Astrocyte of the cerebellum (primary cell): Measurements from ENCODE around the gene HGF.

Experiments
- DNase-seq: peaks from one replicate; pipeline ENCODE4 v3.0.0-alpha.2; 2011; ENCODE audit warnings: low read depth
- H3K4me3 ChIP-seq: 2 replicates; pipeline ENCODE4 v1.5.1; 2011; ENCODE audit warnings: mild to moderate bottlenecking, low read depth, low read length, moderate library complexity
- CTCF ChIP-seq: IDR thresholded peaks from 2 replicates; pipeline ENCODE4 v1.5.1; 2012; ENCODE audit warnings: low read length, low read depth, moderate library complexity, mild to moderate bottlenecking; ENCODE audit errors: missing control alignments
- in situ Hi-C: cut with HindIII; loops from 2 replicates; pipeline ENCODE4 v1.10.0; 2017; ENCODE audit warnings: low sequenced_read_pairs

HGF gene

GRCh38 chr7:81690251-81690650 is 79.6 kb downstream of the HGF start:
- in situ Hi-C loops, result no loop called here
- H3K4me3 ChIP-seq, result no peak overlapping the region
- TF ChIP-seq CTCF, result no peak
- DNase-seq, result peak; percentile 9

GRCh38 chr7:81688622-81689411 is 81.0 kb downstream of the HGF start:
- no peak for TF ChIP-seq CTCF
- in situ Hi-C loops, result no loop called here
- no peak overlapping the region for H3K4me3 ChIP-seq
- no peak for DNase-seq

- no peak for DNase-seq
- H3K4me3 ChIP-seq, result no peak overlapping the region
- in situ Hi-C loops, result no loop called here
- TF ChIP-seq CTCF, result no peak
These were observed 82.8 kb downstream of the HGF start for GRCh38 chr7:81687062-81687461.

GRCh38 chr7:81685270-81685868 is 84.5 kb downstream of the HGF start:
- in situ Hi-C loops, result no loop called here
- H3K4me3 ChIP-seq, result no peak overlapping the region
- DNase-seq, result no peak
- no peak for TF ChIP-seq CTCF

GRCh38 chr7:81684514-81685269 is 85.2 kb downstream of the HGF start:
- peak; percentile 99 for DNase-seq
- in situ Hi-C loops, result no loop called here
- H3K4me3 ChIP-seq, result no peak overlapping the region
- TF ChIP-seq CTCF, result no peak

GRCh38 chr7:81684033-81684432 is 85.8 kb downstream of the HGF start:
- in situ Hi-C loops, result no loop called here
- no peak overlapping the region for H3K4me3 ChIP-seq
- TF ChIP-seq CTCF, result no peak
- DNase-seq, result no peak
